Measurements from ENCODE around the gene OR52B2.

GRCh38 chr11:6127881-6128280, 42.2 kb downstream of the OR52B2 start:
- TF ChIP-seq FOXP2 (optimal IDR thresholded peaks at IDR 0.05; ENCODE audit: control extremely low read depth, extremely low read length, insufficient read depth): no peak
- no peak for TF ChIP-seq POLR2AphosphoS5 (IDR thresholded peaks at IDR 0.05; ENCODE audit: borderline replicate concordance, low read depth, low read length)
